Measurements from ENCODE around the gene RAP1A.

RAP1A gene

GRCh38 chr1:111582016-111582415, 37.6 kb upstream of the RAP1A start:
- no peaks in the 10 kb centered on the region for H3K9me3 ChIP-seq (ENCODE audit: low read depth, low read length)
- H3K4me3 ChIP-seq = no peak overlapping the region
- H3K27ac ChIP-seq = no peak overlapping the region
- no peaks in the 10 kb centered on the region for H3K36me3 ChIP-seq (ENCODE audit: insufficient read depth, low read length)
- DNase-seq (ENCODE audit: low read depth, low spot score) = no peak
- no peak overlapping the region for H3K9ac ChIP-seq (ENCODE audit: insufficient read length)
- no peak for TF ChIP-seq FOXP2 (optimal IDR thresholded peaks at IDR 0.05; ENCODE audit: control extremely low read depth, extremely low read length, insufficient read depth)
- TF ChIP-seq POLR2AphosphoS5 (IDR thresholded peaks at IDR 0.05; ENCODE audit: borderline replicate concordance, low read depth, low read length) = no peak
- TF ChIP-seq EZH2 (IDR thresholded peaks at IDR 0.05) = no peak

GRCh38 chr1:111582644-111583618, 36.7 kb upstream of the RAP1A start:
- no peak for TF ChIP-seq FOXP2 (optimal IDR thresholded peaks at IDR 0.05; ENCODE audit: control extremely low read depth, extremely low read length, insufficient read depth)
- TF ChIP-seq EZH2 (IDR thresholded peaks at IDR 0.05) = no peak
- TF ChIP-seq POLR2AphosphoS5 (IDR thresholded peaks at IDR 0.05; ENCODE audit: borderline replicate concordance, low read depth, low read length) = no peak
- Histone ChIP-seq H3K4me3 (no peak overlapping the region), H3K27ac (no peak overlapping the region), H3K36me3 (ENCODE audit: insufficient read depth, low read length) (no peaks in the 10 kb centered on the region), H3K9ac (ENCODE audit: insufficient read length) (no peak overlapping the region), H3K9me3 (ENCODE audit: low read depth, low read length) (no peaks in the 10 kb centered on the region)
- DNase-seq (ENCODE audit: low read depth, low spot score) = no peak

GRCh38 chr1:111585447-111586086, 34.0 kb upstream of the RAP1A start:
- DNase-seq (ENCODE audit: low read depth, low spot score) = no peak
- Histone ChIP-seq H3K4me3 (no peak overlapping the region), H3K9me3 (ENCODE audit: low read depth, low read length) (no peaks in the 10 kb centered on the region), H3K27ac (no peak overlapping the region), H3K36me3 (ENCODE audit: insufficient read depth, low read length) (no peaks in the 10 kb centered on the region), H3K9ac (ENCODE audit: insufficient read length) (no peak overlapping the region)
- no peak for TF ChIP-seq EZH2 (IDR thresholded peaks at IDR 0.05)
- no peak for TF ChIP-seq FOXP2 (optimal IDR thresholded peaks at IDR 0.05; ENCODE audit: control extremely low read depth, extremely low read length, insufficient read depth)
- TF ChIP-seq POLR2AphosphoS5 (IDR thresholded peaks at IDR 0.05; ENCODE audit: borderline replicate concordance, low read depth, low read length) = no peak

- Histone ChIP-seq H3K27ac (no peak overlapping the region), H3K36me3 (ENCODE audit: insufficient read depth, low read length) (no peaks in the 10 kb centered on the region), H3K9ac (ENCODE audit: insufficient read length) (no peak overlapping the region), H3K4me3 (no peak overlapping the region), H3K9me3 (ENCODE audit: low read depth, low read length) (no peaks in the 10 kb centered on the region)
- no peak for DNase-seq (ENCODE audit: low read depth, low spot score)
- no peak for TF ChIP-seq FOXP2 (optimal IDR thresholded peaks at IDR 0.05; ENCODE audit: control extremely low read depth, extremely low read length, insufficient read depth)
- no peak for TF ChIP-seq EZH2 (IDR thresholded peaks at IDR 0.05)
- no peak for TF ChIP-seq POLR2AphosphoS5 (IDR thresholded peaks at IDR 0.05; ENCODE audit: borderline replicate concordance, low read depth, low read length)
Measured at GRCh38 chr1:111586112-111586511, 33.5 kb upstream of the RAP1A start.

GRCh38 chr1:111587509-111588174, 31.9 kb upstream of the RAP1A start:
- Histone ChIP-seq H3K9me3 (ENCODE audit: low read depth, low read length) (no peaks in the 10 kb centered on the region), H3K4me3 (no peak overlapping the region), H3K9ac (ENCODE audit: insufficient read length) (no peak overlapping the region), H3K27ac (no peak overlapping the region), H3K36me3 (ENCODE audit: insufficient read depth, low read length) (no peaks in the 10 kb centered on the region)
- TF ChIP-seq EZH2 (IDR thresholded peaks at IDR 0.05) = no peak
- TF ChIP-seq FOXP2 (optimal IDR thresholded peaks at IDR 0.05; ENCODE audit: control extremely low read depth, extremely low read length, insufficient read depth) = no peak
- no peak for TF ChIP-seq POLR2AphosphoS5 (IDR thresholded peaks at IDR 0.05; ENCODE audit: borderline replicate concordance, low read depth, low read length)
- no peak for DNase-seq (ENCODE audit: low read depth, low spot score)

- TF ChIP-seq POLR2AphosphoS5 (IDR thresholded peaks at IDR 0.05; ENCODE audit: borderline replicate concordance, low read depth, low read length) = no peak
- TF ChIP-seq EZH2 (IDR thresholded peaks at IDR 0.05) = no peak
- no peak for TF ChIP-seq FOXP2 (optimal IDR thresholded peaks at IDR 0.05; ENCODE audit: control extremely low read depth, extremely low read length, insufficient read depth)
- Histone ChIP-seq H3K27ac (no peak overlapping the region), H3K9ac (ENCODE audit: insufficient read length) (no peak overlapping the region), H3K9me3 (ENCODE audit: low read depth, low read length) (no peaks in the 10 kb centered on the region), H3K4me3 (no peak overlapping the region), H3K36me3 (ENCODE audit: insufficient read depth, low read length) (no peaks in the 10 kb centered on the region)
- no peak for DNase-seq (ENCODE audit: low read depth, low spot score)
Measured at GRCh38 chr1:111591937-111592336, 27.7 kb upstream of the RAP1A start.

GRCh38 chr1:111592389-111593361, 26.9 kb upstream of the RAP1A start:
- Histone ChIP-seq H3K4me3 (peak overlapping the region; percentile 41), H3K9me3 (ENCODE audit: low read depth, low read length) (no peaks in the 10 kb centered on the region), H3K9ac (ENCODE audit: insufficient read length) (no peak overlapping the region), H3K27ac (no peak overlapping the region), H3K36me3 (ENCODE audit: insufficient read depth, low read length) (no peaks in the 10 kb centered on the region)
- TF ChIP-seq EZH2 (IDR thresholded peaks at IDR 0.05) = no peak
- no peak for TF ChIP-seq FOXP2 (optimal IDR thresholded peaks at IDR 0.05; ENCODE audit: control extremely low read depth, extremely low read length, insufficient read depth)
- no peak for TF ChIP-seq POLR2AphosphoS5 (IDR thresholded peaks at IDR 0.05; ENCODE audit: borderline replicate concordance, low read depth, low read length)
- DNase-seq (ENCODE audit: low read depth, low spot score) = no peak
